Measurements from ENCODE around the gene BCAS4.

Gene BCAS4

DNA sequence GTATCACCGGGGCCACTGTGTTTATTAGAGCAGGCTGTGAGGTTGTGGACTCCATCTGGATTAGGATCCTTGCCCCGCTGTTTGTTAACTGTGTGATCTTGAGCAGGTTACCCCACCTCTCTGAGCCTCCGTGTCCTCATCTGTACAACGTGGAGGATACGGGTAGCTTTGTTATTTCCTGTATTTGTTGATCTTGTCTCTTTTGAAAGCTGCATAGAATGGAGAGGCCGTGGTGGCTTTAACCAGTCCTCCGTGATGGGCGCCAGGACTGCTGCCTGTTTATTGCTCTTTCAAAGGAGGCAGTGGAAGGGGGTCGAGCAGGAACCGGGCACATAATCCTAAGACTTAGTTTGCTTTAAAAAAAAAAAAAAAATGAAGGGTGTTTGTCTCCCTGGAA lies 22.9 kb downstream of the BCAS4 start:
- H3K4me3 Mint-ChIP-seq: no peak overlapping the region
- H3K9me3 Mint-ChIP-seq: peaks cover 4% of the 10 kb centered on the region
- peak overlapping the region; percentile 93 for H3K27ac Mint-ChIP-seq
- no peaks in the 10 kb centered on the region for H3K27me3 Mint-ChIP-seq (ENCODE audit: low read depth)
- H3K4me1 Mint-ChIP-seq (ENCODE audit: low read depth): peaks cover 30% of the 10 kb centered on the region
- H3K36me3 Mint-ChIP-seq (ENCODE audit: low read depth): peaks cover 4% of the 10 kb centered on the region

DNA sequence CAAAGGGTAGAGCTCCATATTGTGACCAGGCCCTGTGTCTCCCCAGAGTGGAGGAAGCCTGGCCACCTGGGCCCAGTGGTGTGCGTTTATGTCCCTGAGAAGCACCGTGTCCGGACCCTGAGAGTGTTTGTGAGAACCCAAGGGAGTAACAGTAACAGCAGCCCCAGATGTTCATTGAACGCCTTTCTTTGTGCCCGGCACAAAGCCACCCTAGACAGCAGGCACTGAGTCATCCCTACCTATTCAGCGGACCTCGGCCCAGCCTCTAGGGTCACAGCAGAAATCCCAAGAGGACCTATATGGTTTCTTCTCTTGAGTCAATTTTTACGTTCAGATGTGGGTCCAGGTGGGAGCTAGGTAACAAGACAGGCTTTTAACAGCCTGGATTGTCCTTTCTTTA lies 24.5 kb downstream of the BCAS4 start:
- peak overlapping the region; percentile 20 for H3K27ac Mint-ChIP-seq
- H3K27me3 Mint-ChIP-seq (ENCODE audit: low read depth): no peaks in the 10 kb centered on the region
- H3K4me1 Mint-ChIP-seq (ENCODE audit: low read depth): peaks cover 24% of the 10 kb centered on the region
- peaks cover 7% of the 10 kb centered on the region for H3K9me3 Mint-ChIP-seq
- peaks cover 4% of the 10 kb centered on the region for H3K36me3 Mint-ChIP-seq (ENCODE audit: low read depth)
- H3K4me3 Mint-ChIP-seq: no peak overlapping the region

- no peak overlapping the region for H3K4me3 Mint-ChIP-seq
- H3K9me3 Mint-ChIP-seq: peaks cover 7% of the 10 kb centered on the region
- H3K27ac Mint-ChIP-seq: no peak overlapping the region
- H3K4me1 Mint-ChIP-seq (ENCODE audit: low read depth): peaks cover 19% of the 10 kb centered on the region
- peaks cover 4% of the 10 kb centered on the region for H3K36me3 Mint-ChIP-seq (ENCODE audit: low read depth)
- no peaks in the 10 kb centered on the region for H3K27me3 Mint-ChIP-seq (ENCODE audit: low read depth)
Observed at GRCh38 chr20:50820515-50821256, 25.8 kb downstream of the BCAS4 start.

- Mint-ChIP-seq H3K4me1 (ENCODE audit: low read depth) (peaks cover 18% of the 10 kb centered on the region), H3K27me3 (ENCODE audit: low read depth) (no peaks in the 10 kb centered on the region), H3K27ac (no peak overlapping the region), H3K4me3 (no peak overlapping the region), H3K36me3 (ENCODE audit: low read depth) (peaks cover 4% of the 10 kb centered on the region), H3K9me3 (peaks cover 7% of the 10 kb centered on the region)
Observed at GRCh38 chr20:50821257-50821921, 26.5 kb downstream of the BCAS4 start.

- no peaks in the 10 kb centered on the region for H3K27me3 Mint-ChIP-seq (ENCODE audit: low read depth)
- H3K4me3 Mint-ChIP-seq: no peak overlapping the region
- no peak overlapping the region for H3K27ac Mint-ChIP-seq
- peaks cover 7% of the 10 kb centered on the region for H3K9me3 Mint-ChIP-seq
- H3K4me1 Mint-ChIP-seq (ENCODE audit: low read depth): peaks cover 18% of the 10 kb centered on the region
- H3K36me3 Mint-ChIP-seq (ENCODE audit: low read depth): peaks cover 4% of the 10 kb centered on the region
Observed at GRCh38 chr20:50821994-50822393, 27.1 kb downstream of the BCAS4 start.

DNA sequence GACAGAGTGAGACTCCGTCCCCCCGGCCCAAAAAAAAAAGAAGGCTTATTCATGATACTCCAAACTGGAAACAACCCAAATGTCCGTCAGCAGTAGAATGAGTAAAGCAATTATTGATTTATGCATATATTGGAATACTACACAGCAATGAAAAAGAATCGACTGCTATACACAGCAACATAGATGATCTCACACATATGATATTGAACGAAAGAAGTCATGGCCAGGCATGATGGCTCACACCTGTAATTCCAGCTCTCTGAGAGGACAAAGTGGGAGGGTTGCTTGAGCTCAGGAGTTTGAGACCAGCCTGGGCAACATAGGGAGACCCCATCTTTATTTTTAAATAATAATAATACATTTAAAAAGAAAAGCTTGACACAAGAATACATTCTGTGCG lies 28.5 kb downstream of the BCAS4 start:
- Mint-ChIP-seq H3K36me3 (ENCODE audit: low read depth) (peaks cover 3% of the 10 kb centered on the region), H3K27ac (no peak overlapping the region), H3K9me3 (peaks cover 6% of the 10 kb centered on the region), H3K4me1 (ENCODE audit: low read depth) (peaks cover 12% of the 10 kb centered on the region), H3K27me3 (ENCODE audit: low read depth) (no peaks in the 10 kb centered on the region), H3K4me3 (no peak overlapping the region)

DNA sequence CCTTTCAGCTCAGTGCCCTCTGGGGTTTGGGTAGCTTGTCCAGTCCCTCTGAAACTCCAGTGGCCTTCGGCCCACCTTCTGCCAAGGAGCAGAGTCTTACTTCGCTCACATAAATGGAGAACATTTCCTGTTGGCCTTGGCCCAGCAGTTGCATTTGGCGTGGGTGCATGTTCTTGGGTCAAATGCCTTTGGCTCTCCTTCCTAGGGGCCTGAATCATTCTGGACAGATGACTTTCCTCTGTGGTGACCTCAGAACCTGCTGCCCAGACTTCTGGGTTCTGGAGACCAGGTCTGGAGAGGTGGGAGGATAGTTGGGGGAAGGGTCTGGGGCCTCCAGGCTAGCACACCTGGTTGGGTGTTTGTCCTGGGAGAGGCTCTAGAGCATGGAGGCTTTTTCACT lies 29.3 kb downstream of the BCAS4 start:
- no peak overlapping the region for H3K4me3 Mint-ChIP-seq
- peaks cover 3% of the 10 kb centered on the region for H3K9me3 Mint-ChIP-seq
- H3K36me3 Mint-ChIP-seq (ENCODE audit: low read depth): no peaks in the 10 kb centered on the region
- peaks cover 9% of the 10 kb centered on the region for H3K4me1 Mint-ChIP-seq (ENCODE audit: low read depth)
- no peak overlapping the region for H3K27ac Mint-ChIP-seq
- no peaks in the 10 kb centered on the region for H3K27me3 Mint-ChIP-seq (ENCODE audit: low read depth)

DNA sequence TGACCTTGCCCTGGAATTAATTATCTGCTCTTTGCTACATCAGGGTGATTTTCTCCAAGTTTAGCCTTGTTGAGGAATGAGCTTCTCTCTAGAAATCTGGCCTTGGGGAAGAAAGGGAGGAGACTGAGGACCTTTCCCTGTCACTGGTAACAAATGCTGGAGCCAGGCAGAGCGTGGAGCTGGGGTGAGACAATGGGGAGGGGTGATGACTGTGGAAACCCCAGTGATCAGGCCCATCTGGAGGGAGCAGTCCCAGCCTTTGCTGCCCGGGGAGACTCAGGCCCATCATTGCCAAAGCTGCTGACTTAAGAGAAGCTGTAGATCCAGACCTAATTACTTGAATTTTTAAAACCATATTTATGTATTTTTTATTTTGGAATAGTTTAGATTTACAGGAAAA lies 31.3 kb downstream of the BCAS4 start:
- H3K4me1 Mint-ChIP-seq (ENCODE audit: low read depth): peaks cover 4% of the 10 kb centered on the region
- H3K9me3 Mint-ChIP-seq: peaks cover 3% of the 10 kb centered on the region
- H3K27ac Mint-ChIP-seq: no peak overlapping the region
- H3K36me3 Mint-ChIP-seq (ENCODE audit: low read depth): no peaks in the 10 kb centered on the region
- no peaks in the 10 kb centered on the region for H3K27me3 Mint-ChIP-seq (ENCODE audit: low read depth)
- H3K4me3 Mint-ChIP-seq: no peak overlapping the region

DNA sequence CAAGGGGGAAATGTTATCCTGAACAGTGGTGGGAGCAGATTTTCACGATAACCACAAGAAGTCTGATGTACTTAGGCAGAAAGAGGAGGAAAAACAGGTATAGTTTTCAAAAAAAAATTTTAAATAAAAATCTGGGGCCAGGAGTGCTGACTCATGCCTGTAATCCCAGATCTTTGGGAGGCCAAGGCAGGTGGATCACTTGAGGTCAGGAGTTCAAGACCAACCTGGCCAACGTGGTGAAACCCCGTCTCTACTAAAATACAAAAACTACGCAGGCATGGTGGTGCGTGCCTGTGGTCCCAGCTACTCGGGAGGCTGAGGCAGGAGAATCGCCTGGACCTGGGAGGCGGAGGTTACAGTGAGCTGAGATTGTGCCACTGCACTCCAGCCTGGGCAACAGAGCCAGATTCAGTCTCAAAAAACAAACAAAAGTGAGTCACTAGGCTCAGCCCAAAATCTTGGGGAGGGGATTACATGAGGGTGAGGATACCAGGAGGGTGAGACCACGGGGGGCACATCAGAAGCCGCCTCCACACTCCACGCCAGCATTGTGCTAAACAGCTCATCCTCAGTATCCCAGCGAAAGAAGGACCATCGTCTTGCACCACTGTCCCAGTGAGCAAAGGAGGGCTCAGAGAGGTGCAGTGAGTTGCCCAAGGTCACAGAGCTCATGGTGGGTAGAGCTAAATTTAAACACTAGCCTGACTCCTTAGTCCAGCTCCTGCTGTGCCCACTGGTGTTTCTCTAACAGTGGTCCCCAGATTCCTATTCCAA lies 33.7 kb downstream of the BCAS4 start:
- H3K4me3 Mint-ChIP-seq: no peak overlapping the region
- no peak overlapping the region for H3K27ac Mint-ChIP-seq
- no peaks in the 10 kb centered on the region for H3K36me3 Mint-ChIP-seq (ENCODE audit: low read depth)
- no peaks in the 10 kb centered on the region for H3K4me1 Mint-ChIP-seq (ENCODE audit: low read depth)
- H3K9me3 Mint-ChIP-seq: no peaks in the 10 kb centered on the region
- H3K27me3 Mint-ChIP-seq (ENCODE audit: low read depth): no peaks in the 10 kb centered on the region

GRCh38 chr20:50831622-50832021 lies 36.8 kb downstream of the BCAS4 start:
- Mint-ChIP-seq H3K36me3 (ENCODE audit: low read depth) (no peaks in the 10 kb centered on the region), H3K4me1 (ENCODE audit: low read depth) (no peaks in the 10 kb centered on the region), H3K27ac (no peak overlapping the region), H3K27me3 (ENCODE audit: low read depth) (no peaks in the 10 kb centered on the region), H3K4me3 (no peak overlapping the region), H3K9me3 (no peaks in the 10 kb centered on the region)

GRCh38 chr20:50834599-50835005 lies 39.7 kb downstream of the BCAS4 start:
- H3K4me1 Mint-ChIP-seq (ENCODE audit: low read depth): peaks cover 11% of the 10 kb centered on the region
- no peaks in the 10 kb centered on the region for H3K9me3 Mint-ChIP-seq
- no peaks in the 10 kb centered on the region for H3K27me3 Mint-ChIP-seq (ENCODE audit: low read depth)
- H3K4me3 Mint-ChIP-seq: no peak overlapping the region
- no peaks in the 10 kb centered on the region for H3K36me3 Mint-ChIP-seq (ENCODE audit: low read depth)
- H3K27ac Mint-ChIP-seq: no peak overlapping the region

GRCh38 chr20:50837532-50838321 lies 42.9 kb downstream of the BCAS4 start:
- H3K27me3 Mint-ChIP-seq (ENCODE audit: low read depth): no peaks in the 10 kb centered on the region
- H3K4me3 Mint-ChIP-seq: no peak overlapping the region
- peaks cover 11% of the 10 kb centered on the region for H3K4me1 Mint-ChIP-seq (ENCODE audit: low read depth)
- H3K27ac Mint-ChIP-seq: no peak overlapping the region
- no peaks in the 10 kb centered on the region for H3K36me3 Mint-ChIP-seq (ENCODE audit: low read depth)
- no peaks in the 10 kb centered on the region for H3K9me3 Mint-ChIP-seq

DNA sequence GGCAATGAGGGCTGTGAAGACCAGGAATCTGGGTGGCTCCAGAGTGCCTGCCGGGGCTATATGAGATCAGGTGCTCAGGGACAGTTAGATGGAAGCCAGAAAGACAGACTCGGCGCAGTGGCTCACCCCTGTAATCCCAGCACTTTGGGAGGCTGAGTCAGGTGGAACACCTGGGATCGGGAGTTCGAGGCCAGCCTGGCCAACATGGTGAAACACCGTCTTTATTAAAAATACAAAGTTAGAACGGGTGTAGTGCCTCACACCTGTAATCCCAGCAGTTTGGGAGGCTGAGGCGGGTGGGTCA lies 43.4 kb downstream of the BCAS4 start:
- Mint-ChIP-seq H3K4me3 (no peak overlapping the region), H3K4me1 (ENCODE audit: low read depth) (peaks cover 11% of the 10 kb centered on the region), H3K36me3 (ENCODE audit: low read depth) (no peaks in the 10 kb centered on the region), H3K27me3 (ENCODE audit: low read depth) (no peaks in the 10 kb centered on the region), H3K9me3 (no peaks in the 10 kb centered on the region), H3K27ac (no peak overlapping the region)

DNA sequence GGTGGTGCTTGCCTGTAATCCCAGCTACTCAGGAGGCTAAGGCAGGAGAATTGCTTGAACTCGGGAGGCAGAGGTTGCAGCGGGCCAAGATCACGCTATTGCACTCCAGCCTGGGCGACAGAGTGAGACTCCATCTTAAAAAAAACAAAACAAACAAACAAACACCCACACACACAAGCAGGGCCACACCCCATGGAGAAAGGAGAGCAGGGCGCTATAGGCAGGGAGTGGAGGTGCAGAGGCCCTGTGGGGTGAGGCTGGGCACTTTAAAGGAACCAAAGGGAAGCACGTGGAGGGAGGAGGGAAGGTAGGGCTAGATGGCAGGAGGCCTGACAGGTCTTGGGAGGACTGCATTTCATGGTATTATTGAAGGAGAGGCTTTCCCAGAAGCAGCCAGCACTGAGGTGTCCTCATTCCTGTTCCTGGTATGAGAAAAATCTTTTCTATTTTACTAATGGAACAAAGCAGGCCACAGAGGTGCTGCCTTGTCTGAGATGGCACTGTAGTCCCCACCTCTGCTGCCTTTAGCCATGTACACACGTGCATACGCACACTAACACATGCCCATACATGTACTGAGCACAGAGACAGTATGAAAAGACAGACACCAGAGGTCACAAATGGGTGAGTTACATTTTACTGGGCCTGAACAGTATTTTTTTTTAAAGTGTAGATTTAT lies 44.0 kb downstream of the BCAS4 start:
- Mint-ChIP-seq H3K36me3 (ENCODE audit: low read depth) (no peaks in the 10 kb centered on the region), H3K4me3 (no peak overlapping the region), H3K27me3 (ENCODE audit: low read depth) (no peaks in the 10 kb centered on the region), H3K27ac (no peak overlapping the region), H3K4me1 (ENCODE audit: low read depth) (peaks cover 11% of the 10 kb centered on the region), H3K9me3 (no peaks in the 10 kb centered on the region)
